Fibroblast of lung (primary cell): Measurements from ENCODE around the gene FOXD4L3. TPM values are rescaled to one million over a fixed set of nuclear protein-coding genes. Genes with fewer than 3 reads are reported as not detected.
"Not testable (repeated sequence)": the region's sequence is repeated elsewhere in the genome, so short reads cannot be mapped to it uniquely, and the experiment has no call there.

Experiments used
- DNase-seq, 2 donors: peaks; one replicate each; pipeline versions ENCODE4 v3.0.0 to v3.0.0-alpha.2; 2010; ENCODE audit warnings: low read depth in 2 of 2
- H2AFZ ChIP-seq: 2 replicates; pipeline ENCODE4 v1.5.1; 2012; ENCODE audit warnings: low read length, control low read depth, inconsistent platforms
- H3K27ac ChIP-seq: 2 replicates; pipeline ENCODE4 v1.5.1; 2011; ENCODE audit warnings: low read length, control low read depth; ENCODE audit not compliant: insufficient read depth
- H3K27me3 ChIP-seq: 2 replicates; pipeline ENCODE4 v1.5.1; 2011; ENCODE audit warnings: mild to moderate bottlenecking, low read length; ENCODE audit not compliant: control insufficient read depth, insufficient read depth
- H3K36me3 ChIP-seq: 2 replicates; pipeline ENCODE4 v1.5.1; 2011; ENCODE audit warnings: low read length; ENCODE audit not compliant: control insufficient read depth, insufficient read depth
- H3K4me1 ChIP-seq: 2 replicates; pipeline ENCODE4 v1.5.1; 2011; ENCODE audit warnings: low read length; ENCODE audit not compliant: control insufficient read depth, insufficient read depth; ENCODE audit errors: extremely low read depth
- H3K4me2 ChIP-seq: 2 replicates; pipeline ENCODE4 v1.5.1; 2011; ENCODE audit warnings: low read length, control low read depth; ENCODE audit not compliant: insufficient read depth; ENCODE audit errors: extremely low read depth
- H3K4me3 ChIP-seq, 4 experiments: fragments of 200-600 bp in 1 of 4; sonication (generic) in 1 of 4; replicated peaks in 1 of 4; 2 replicates each; pipeline ENCODE4 v1.5.1; 2011 to 2016; ENCODE audit warnings: low read length in 4 of 4, low read depth in 3 of 4, mild to moderate bottlenecking in 3 of 4, control low read depth in 2 of 4, inconsistent platforms in 1 of 4, mixed read lengths in 1 of 4; ENCODE audit not compliant: insufficient read depth in 1 of 4; ENCODE audit errors: control extremely low read depth in 1 of 4
- H3K79me2 ChIP-seq: 2 replicates; pipeline ENCODE4 v1.5.1; 2012; ENCODE audit warnings: mild to moderate bottlenecking, low read length, inconsistent platforms; ENCODE audit not compliant: control insufficient read depth, insufficient read depth
- H3K9ac ChIP-seq: 2 replicates; pipeline ENCODE4 v1.5.1; 2011; ENCODE audit warnings: mild to moderate bottlenecking, low read length, control low read depth; ENCODE audit not compliant: insufficient read depth
- H3K9me3 ChIP-seq: 2 replicates; pipeline ENCODE4 v1.5.1; 2012; ENCODE audit warnings: low read depth, low read length; ENCODE audit not compliant: control insufficient read depth, insufficient read depth
- H4K20me1 ChIP-seq: 2 replicates; pipeline ENCODE4 v1.5.1; 2011; ENCODE audit warnings: low read length; ENCODE audit not compliant: control insufficient read depth, insufficient read depth; ENCODE audit errors: extremely low read depth
- polyA plus RNA-seq, 2 donors: library from polyadenylated mRNA; depleted of rRNA in 1 of 2; stranded (reverse) in 1 of 2; unstranded in 1 of 2; fragments of >200 nt; gene quantifications; 2 replicates each; pipeline ENCODE4 v1.2.1, GENCODE V29; 2011 to 2012; ENCODE audit warnings: missing spikeins in 1 of 2
- total RNA-seq: library from RNA; depleted of rRNA; stranded (reverse); fragments of >200 nt; gene quantifications from 2 replicates; pipeline ENCODE4 v1.2.1, GENCODE V29; 2014

Gene FOXD4L3
- total and polyA plus RNA-seq, 2 donors (not counting 1 experiment from before 2014, with no cell fraction given) = under 0.01 TPM; not detected in 1

GRCh38 chr9:68330531-68331173 lies 28.0 kb downstream of the FOXD4L3 start:
- H3K36me3 ChIP-seq, DNase-seq, H3K9ac ChIP-seq, H3K27me3 ChIP-seq, H3K27ac ChIP-seq, H3K4me3 ChIP-seq, H3K79me2 ChIP-seq, H3K4me1 ChIP-seq, H4K20me1 ChIP-seq, H3K9me3 ChIP-seq, H2AFZ ChIP-seq, H3K4me2 ChIP-seq: not testable (repeated sequence)

- H3K36me3 ChIP-seq, H2AFZ ChIP-seq, H3K9me3 ChIP-seq, H4K20me1 ChIP-seq, DNase-seq, H3K27ac ChIP-seq, H3K4me2 ChIP-seq, H3K4me3 ChIP-seq, H3K9ac ChIP-seq, H3K27me3 ChIP-seq, H3K79me2 ChIP-seq, H3K4me1 ChIP-seq: not testable (repeated sequence)
Observed at GRCh38 chr9:68332122-68332521, 29.5 kb downstream of the FOXD4L3 start.

GRCh38 chr9:68335935-68336334 lies 33.3 kb downstream of the FOXD4L3 start:
- DNase-seq, H3K27ac ChIP-seq, H3K9me3 ChIP-seq, H3K9ac ChIP-seq, H3K4me3 ChIP-seq, H3K4me2 ChIP-seq, H3K27me3 ChIP-seq, H3K4me1 ChIP-seq, H2AFZ ChIP-seq, H3K36me3 ChIP-seq, H3K79me2 ChIP-seq, H4K20me1 ChIP-seq: not testable (repeated sequence)

- H3K36me3 ChIP-seq, H3K4me3 ChIP-seq, H3K9ac ChIP-seq, H3K79me2 ChIP-seq, H2AFZ ChIP-seq, H3K9me3 ChIP-seq, H3K4me2 ChIP-seq, H3K4me1 ChIP-seq, H3K27ac ChIP-seq, H4K20me1 ChIP-seq, H3K27me3 ChIP-seq, DNase-seq: not testable (repeated sequence)
Observed at GRCh38 chr9:68336639-68337339, 34.1 kb downstream of the FOXD4L3 start.

- H3K4me3 ChIP-seq, H4K20me1 ChIP-seq, H3K79me2 ChIP-seq, H3K9ac ChIP-seq, DNase-seq, H2AFZ ChIP-seq, H3K9me3 ChIP-seq, H3K27me3 ChIP-seq, H3K27ac ChIP-seq, H3K4me2 ChIP-seq, H3K36me3 ChIP-seq, H3K4me1 ChIP-seq: not testable (repeated sequence)
Observed at GRCh38 chr9:68338000-68338399, 35.3 kb downstream of the FOXD4L3 start.

GRCh38 chr9:68342265-68343025 lies 39.8 kb downstream of the FOXD4L3 start:
- H3K27ac ChIP-seq, H3K9ac ChIP-seq, H3K4me1 ChIP-seq, H3K79me2 ChIP-seq, H3K36me3 ChIP-seq, H3K27me3 ChIP-seq, H2AFZ ChIP-seq, H4K20me1 ChIP-seq, H3K4me3 ChIP-seq, H3K9me3 ChIP-seq, H3K4me2 ChIP-seq, DNase-seq: not testable (repeated sequence)
